ENCODE data around the gene COLQ.
"Not testable (repeated sequence)": the region's sequence is repeated elsewhere in the genome, so short reads cannot be mapped to it uniquely, and the experiment has no call there.

The COLQ gene

DNA sequence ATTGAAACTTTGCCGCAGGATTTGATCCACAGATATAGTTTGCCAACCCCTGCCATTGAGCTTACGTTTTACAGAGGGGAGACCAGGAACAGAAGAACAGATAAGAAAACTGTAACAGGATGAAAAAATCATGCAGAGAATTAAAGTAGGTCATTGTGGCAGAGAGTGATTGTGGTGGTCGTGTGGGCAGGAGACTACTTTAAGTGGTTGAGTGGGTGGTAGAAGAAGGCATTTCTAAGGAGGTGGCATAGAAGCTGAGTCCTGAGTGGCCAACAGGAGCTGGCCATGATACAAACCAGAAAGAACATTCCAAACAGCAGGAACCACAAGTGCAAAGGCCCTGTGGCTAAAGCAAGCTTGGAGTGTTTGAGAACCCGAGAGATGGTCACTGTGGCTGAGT is 34.5 kb downstream of the COLQ start:
- no peak for DNase-seq

DNA sequence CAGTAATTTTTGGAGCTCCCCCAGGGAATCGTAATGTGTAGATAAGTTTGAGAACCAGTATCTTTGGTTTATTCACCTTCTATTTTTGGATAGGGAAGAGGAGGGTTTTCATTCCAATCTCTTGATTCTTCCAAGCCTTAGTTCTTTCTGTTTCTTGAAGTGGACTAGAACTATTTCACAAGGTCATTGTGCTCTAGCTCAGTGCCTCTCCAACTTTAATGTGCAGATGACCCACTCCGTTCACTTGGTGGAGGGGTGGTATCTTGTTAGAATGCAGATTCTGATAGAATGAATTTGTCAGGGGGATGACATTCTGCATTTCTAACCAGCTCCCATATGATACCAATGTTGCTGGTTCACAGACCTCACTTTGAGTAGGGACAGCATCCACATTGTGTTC is 35.5 kb downstream of the COLQ start:
- DNase-seq: no peak

- not testable (repeated sequence) for DNase-seq
These were observed 37.0 kb downstream of the COLQ start for GRCh38 chr3:15484551-15484950.

- DNase-seq: no peak
These were observed 41.9 kb downstream of the COLQ start for GRCh38 chr3:15479400-15480224.

DNA sequence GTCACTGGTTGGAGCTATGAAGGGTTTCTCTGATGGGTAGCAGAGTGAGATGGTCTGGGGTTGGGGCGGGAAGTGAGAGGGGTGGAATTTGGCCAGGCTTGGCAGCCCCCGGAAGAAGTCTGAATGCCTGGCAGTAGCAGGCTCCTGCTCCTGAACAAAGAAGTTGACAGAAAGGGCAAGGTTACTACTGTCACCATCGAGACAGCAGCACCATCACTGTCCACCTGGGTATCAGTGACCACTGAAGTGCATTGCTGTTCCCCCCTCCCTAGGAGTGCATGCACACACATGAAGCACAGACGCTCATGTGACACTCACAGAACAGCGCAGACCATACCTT is 42.9 kb downstream of the COLQ start:
- no peak for DNase-seq

DNA sequence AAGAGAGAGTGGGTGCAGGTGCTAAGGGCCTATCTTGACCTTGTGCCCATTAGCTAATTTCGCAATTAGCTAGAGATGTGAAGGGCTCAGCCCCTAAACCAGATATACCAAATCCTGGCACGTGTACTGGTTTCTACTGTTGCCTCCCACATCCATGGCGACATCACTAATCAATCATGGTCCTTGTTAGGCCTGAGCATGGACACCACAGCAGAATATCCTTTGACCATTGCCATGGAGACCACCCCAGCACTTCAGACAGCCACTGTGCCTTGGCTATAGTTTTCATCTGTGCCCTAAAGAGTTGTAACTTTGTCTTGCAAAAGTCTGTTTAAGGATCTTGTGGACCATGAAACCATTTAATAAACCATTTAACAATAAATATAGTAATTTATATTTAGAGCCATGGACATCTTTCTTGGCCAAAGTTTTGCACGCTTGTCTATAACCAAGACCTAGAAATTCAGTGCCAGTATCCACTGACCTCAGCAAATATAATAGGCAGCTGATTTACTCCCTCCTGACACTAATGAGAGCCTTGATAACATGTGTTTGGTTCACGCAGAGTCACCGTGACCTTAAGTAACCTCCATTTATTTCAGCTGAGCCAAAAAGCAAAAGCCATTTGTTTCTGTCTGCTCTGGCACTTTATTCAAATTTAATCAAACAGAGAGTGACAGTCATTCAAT is 43.4 kb downstream of the COLQ start:
- DNase-seq: no peak

- no peak for DNase-seq
These were observed 45.1 kb downstream of the COLQ start for GRCh38 chr3:15476378-15476777.

DNA sequence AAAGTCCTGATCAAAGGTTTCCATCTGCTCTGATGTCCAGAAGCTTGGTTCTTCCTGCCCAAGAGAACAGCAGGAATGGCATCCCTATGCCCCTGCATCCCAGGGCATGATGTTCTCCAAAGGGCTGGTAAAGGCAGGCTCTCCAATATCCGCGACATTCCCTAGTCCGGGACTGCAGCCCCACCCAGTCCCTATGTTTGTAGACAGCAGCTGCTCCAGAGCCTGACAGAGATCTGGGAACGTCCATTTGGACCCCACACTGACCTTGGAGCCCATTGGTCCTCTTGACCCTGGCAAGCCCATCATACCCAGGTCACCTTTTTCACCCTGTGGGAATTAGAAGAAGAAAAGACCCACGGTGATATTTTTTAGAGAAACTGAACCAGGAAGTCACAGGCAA is 46.3 kb downstream of the COLQ start:
- DNase-seq: no peak

DNA sequence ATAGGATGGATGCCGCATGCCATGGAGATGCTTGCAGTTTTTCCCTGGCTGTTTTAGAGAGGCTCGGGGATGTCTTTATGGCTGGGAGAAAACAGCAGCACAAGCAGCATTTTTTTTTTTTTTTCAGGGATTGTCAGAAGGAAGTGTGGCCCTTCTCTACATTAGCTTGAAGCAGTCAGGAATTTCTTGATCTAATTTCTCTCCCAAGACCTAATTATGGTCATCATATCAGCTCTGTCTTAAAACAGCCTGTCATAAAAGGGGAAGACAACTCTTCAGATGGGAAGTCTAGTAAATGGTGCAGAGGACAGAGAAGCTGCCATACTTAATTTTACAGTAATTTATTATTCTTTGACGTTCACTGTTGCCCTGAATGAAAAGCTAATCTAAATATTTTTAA is 49.6 kb downstream of the COLQ start:
- DNase-seq: no peak

- DNase-seq: no peak
These were observed 50.7 kb downstream of the COLQ start for GRCh38 chr3:15470849-15471248.

GRCh38 chr3:15470261-15470660 is 51.2 kb downstream of the COLQ start:
- no peak for DNase-seq

- DNase-seq: no peak
These were observed 54.0 kb downstream of the COLQ start for GRCh38 chr3:15467227-15468181.

- DNase-seq: no peak
These were observed 55.5 kb downstream of the COLQ start for GRCh38 chr3:15465876-15466585.

GRCh38 chr3:15462451-15462850 is 59.1 kb downstream of the COLQ start:
- no peak for DNase-seq

DNA sequence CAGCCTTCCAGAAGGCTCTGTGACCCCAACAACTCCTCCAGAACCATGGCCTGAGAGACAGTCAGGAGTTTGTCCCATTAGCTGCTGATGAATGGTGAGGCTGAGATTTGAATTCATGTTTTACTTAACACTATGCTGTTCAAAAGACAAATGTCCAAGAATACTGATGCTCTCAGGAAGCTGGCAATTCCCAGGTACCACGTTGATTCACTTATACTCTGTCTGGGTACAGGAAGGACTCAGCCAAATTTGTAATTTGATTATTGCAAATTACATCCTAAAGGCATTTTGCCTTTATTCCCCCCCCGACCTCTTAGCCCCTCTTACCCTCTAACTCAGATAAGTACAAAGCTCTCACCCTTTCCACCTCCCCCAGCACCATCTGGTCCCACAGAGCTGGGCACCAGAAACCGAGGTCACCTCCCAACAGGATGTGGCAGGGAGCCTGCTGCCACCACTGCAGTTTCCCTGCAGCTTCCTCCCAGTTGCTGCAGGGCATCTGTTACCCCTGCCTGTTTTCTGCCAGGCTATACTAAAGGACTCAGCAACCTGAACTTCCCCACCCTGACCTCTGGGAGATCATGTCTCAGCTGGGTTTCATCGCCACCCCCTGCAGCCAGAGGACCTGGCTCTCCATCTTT is 60.5 kb downstream of the COLQ start:
- no peak for DNase-seq

DNA sequence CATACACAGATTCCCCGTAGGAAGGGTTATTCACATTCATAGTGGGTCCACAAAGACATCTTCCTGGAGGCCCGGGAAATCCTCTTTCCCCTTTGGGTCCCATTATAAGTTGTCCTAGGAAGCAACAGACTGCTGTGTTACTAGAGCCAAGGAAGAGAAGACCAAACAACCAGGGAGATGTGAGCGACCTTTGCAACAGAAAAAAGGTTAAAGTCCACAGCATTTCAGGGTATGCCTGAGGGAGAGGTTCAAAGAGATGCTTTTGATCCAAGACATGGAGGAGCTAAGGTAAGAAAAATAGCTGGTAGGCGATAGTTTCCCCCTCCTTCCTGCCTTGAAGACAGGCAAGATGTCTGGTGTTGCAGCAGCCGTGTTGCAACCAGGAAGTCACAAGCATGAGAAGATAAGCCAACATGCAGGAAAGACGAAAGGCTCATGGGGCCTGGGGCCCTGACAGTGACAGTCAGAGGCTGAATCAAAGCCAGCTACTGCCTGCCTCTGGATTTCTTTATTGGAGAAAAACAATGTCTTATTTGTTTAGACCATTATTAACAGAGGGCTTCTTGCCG is 63.2 kb downstream of the COLQ start:
- no peak for DNase-seq

DNA sequence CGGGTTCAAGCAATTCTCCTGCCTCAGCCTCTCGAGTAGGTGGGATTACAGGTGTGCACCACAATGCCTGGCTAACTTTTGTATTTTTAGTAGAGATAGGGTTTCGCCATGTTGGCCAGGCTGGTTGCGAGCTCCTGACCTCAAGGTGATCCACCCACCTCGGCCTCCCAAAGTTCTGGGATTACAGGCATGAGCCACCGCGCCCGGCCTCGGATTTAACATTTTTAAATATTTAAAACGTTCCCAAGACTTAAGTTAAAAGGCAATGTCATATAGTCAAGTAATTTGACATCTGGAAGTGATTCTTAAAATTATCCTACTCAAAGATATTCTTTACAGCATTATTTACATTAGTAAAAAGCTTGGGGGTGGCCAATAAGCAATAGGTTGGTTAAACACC is 64.6 kb downstream of the COLQ start:
- DNase-seq: not testable (repeated sequence)

GRCh38 chr3:15456321-15456720 is 65.2 kb downstream of the COLQ start:
- DNase-seq: no peak

DNA sequence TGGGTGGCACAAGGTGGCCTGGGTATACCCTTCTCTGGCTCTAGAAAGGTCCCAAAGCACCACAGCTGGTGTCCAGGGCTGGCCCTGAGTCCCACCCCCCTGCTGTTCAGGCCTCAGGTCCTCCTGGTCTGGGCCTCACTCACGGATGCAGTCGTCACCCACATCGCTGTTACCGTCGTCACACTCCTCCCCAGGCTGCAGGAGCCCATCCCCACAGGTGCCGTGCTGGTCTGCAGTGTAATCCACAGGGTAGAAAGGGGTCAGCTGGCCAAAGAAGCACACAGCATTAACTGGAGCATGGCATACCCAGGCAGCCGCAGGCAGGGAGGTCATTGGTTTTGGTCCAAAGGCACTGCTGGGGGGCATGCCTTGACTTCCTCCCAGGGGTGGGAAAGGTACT is 65.8 kb downstream of the COLQ start:
- no peak for DNase-seq

GRCh38 chr3:15454965-15455364 is 66.5 kb downstream of the COLQ start:
- DNase-seq: no peak

DNA sequence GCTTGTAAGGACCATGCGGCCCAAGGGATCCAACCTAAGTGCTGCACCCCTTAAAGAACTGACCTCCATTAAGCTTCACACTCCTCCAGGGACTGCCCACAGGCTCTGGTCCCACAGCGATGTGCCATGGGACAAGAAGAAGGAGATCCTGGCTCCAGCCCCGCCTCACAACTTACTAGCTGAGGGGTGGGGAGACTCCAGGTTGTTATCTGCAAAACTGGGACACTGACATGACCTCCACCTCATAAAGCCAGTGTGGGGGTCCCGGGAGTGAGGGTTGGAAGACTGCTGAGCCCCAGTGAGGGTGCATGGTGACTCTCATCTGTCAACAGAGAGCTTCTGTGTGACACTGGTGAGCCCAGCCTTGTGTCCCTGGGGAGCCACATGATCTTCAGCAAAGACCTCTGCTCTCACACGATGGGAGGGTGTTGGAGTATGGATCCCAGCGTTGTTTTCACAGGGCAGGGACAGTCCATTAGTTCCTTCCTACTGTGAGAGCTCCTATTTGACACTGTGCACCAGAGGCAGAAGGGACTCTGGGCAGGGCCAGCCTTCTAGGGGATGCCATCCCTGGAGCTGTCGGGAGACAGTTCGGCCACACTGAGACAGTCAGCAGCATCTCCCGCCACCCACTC is 67.4 kb downstream of the COLQ start:
- no peak for DNase-seq
